22Rv1 (cell line): Measurements from ENCODE around the gene SERPINI1.

Source experiments
- H3K27ac ChIP-seq: fragments of 450-650 bp; 2 replicates; pipeline ENCODE4 v1.5.1; 2017
- ZFX ChIP-seq: fragments of 450-650 bp; IDR thresholded peaks from 2 replicates; pipeline ENCODE4 v1.6.1; 2017; ENCODE audit warnings: antibody characterized with exemption, borderline replicate concordance
- TF ChIP-seq, protein P1 (sequence below): fragments of 450-650 bp; IDR thresholded peaks from 2 replicates; pipeline ENCODE4 v1.5.1; 2017; ENCODE audit warnings: mild to moderate bottlenecking

Gene SERPINI1, protein sequence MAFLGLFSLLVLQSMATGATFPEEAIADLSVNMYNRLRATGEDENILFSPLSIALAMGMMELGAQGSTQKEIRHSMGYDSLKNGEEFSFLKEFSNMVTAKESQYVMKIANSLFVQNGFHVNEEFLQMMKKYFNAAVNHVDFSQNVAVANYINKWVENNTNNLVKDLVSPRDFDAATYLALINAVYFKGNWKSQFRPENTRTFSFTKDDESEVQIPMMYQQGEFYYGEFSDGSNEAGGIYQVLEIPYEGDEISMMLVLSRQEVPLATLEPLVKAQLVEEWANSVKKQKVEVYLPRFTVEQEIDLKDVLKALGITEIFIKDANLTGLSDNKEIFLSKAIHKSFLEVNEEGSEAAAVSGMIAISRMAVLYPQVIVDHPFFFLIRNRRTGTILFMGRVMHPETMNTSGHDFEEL

DNA sequence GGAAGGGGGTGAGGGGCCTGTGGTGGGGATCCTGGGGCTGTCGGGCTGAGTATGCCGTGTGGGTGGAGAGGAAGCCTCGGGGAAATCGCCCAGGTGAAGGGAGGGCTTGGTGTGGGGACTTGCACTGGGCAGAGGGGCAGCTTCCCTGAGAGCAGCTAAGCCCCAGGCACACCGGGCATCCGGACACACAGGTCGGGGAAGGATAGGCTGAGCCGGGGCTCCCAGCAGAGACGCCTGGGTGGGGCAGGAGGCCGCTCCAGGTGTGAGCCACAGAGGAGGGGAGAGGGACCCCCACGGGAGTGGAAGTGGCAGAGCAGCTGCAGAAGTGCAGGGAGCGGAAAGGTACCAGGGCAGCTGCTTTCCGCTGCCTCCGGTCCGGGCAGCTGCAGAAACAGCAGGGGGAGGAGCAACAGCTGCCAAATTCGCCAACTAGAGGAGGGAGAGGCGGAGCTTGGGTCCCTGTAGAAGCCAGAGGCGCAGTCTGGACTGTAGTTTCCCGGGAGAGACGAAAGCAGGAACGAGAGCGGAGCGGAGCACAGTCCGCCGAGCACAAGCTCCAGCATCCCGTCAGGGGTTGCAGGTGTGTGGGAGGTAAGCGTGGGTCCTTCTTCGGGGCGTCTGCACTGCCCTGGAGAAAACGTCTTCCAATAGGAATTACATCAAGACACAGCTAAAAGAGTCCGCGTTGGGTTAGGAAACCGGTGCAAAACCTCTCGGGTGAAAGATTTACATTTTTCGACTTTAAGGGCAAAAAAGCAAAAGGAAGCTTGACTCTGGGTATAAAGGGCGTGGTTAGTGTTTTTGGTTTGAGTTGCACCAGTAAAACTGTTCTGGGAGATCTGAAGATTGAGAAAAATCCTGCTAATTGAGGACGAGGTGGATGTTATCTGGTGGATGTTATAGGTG, at the start of gene SERPINI1:
TSS of gene SERPINI1 (plus strand) at position 489 of the 906 bp plus-strand sequence. CDS start 53,408 bp downstream, outside the sequence.
- TF ChIP-seq, protein P1, sequence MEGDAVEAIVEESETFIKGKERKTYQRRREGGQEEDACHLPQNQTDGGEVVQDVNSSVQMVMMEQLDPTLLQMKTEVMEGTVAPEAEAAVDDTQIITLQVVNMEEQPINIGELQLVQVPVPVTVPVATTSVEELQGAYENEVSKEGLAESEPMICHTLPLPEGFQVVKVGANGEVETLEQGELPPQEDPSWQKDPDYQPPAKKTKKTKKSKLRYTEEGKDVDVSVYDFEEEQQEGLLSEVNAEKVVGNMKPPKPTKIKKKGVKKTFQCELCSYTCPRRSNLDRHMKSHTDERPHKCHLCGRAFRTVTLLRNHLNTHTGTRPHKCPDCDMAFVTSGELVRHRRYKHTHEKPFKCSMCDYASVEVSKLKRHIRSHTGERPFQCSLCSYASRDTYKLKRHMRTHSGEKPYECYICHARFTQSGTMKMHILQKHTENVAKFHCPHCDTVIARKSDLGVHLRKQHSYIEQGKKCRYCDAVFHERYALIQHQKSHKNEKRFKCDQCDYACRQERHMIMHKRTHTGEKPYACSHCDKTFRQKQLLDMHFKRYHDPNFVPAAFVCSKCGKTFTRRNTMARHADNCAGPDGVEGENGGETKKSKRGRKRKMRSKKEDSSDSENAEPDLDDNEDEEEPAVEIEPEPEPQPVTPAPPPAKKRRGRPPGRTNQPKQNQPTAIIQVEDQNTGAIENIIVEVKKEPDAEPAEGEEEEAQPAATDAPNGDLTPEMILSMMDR, result no peak
- no peak for TF ChIP-seq ZFX
- peak within 1 kb of the TSS; percentile 88 for H3K27ac ChIP-seq

DNA sequence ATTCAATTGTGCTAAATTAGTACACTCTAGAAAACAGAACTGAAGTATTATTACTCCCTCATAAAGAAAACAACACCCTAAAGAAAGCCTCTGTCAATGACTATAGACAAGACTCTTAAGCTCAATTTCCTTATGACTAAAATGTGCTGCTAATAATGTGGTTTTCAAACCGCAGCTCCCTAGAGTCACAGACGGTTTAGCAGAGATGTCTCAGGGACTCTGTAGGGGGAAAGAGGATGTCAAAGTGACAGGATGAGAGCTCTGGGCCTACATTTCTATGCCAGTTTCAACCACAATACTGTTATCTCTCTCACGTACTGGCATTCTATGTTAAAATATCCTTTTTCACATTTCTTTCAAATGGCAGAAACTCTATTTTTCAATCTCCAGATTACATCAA, 44.2 kb upstream of the SERPINI1 start:
- no peak overlapping the region for H3K27ac ChIP-seq
- TF ChIP-seq, protein P1, result no peak
- no peak for TF ChIP-seq ZFX

DNA sequence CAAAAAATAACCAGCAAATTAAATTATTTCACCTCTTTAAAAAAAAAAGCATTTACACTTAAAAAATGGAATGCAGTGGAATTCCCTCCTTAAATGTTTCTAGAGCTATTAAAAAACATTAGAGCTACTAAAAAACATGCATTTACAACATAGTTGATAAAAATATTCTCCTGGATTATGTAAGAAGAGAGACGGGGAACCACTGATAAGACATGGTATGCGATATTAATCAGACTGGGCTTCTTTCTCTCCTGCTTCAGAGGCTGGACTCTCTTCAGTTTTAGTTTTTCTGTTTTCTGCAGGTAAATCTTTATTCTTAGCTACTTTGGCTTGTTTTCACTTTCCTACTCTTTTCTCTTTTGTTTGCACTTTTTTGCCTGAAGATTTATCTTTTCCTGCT, 41.4 kb upstream of the SERPINI1 start:
- no peak overlapping the region for H3K27ac ChIP-seq
- TF ChIP-seq, protein P1, result no peak
- TF ChIP-seq ZFX, result no peak

DNA sequence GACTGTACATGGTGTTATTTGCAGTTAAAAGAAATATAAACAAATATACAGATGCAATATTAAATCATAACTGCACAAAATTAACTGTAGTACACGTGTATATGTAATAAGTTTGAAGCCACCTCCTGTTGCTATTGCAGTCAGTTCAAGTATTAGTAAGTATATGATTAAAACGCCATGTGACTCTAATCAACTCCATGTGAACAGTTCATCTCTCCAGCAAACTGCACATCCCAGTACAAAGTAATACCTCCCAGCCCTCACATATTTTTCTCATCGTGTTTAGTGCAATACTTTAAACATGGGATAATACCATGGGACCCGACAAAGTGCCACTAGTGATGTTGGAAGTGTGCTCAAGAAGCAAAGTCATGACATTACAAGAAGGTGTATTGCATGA, 35.5 kb upstream of the SERPINI1 start:
- TF ChIP-seq, protein P1, result no peak
- TF ChIP-seq ZFX, result no peak
- H3K27ac ChIP-seq, result no peak overlapping the region

DNA sequence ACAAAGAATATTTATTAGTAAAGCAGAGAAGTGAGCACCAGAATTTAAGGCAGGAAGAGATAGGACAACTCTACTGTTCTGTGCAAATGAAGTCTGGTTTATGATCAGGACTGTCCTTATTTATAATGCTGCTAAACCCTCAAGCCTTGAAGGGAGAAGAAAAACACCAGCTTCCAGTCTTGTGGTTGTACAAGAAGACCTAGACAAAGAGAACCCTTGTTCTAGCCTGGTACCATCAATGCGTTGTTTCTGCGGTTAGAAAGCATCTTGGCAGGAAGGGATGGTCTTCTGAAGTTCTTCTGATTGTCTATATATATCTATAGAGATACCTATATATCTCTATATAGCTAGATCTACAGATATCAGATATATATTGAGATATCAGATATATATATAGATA, 34.6 kb upstream of the SERPINI1 start:
- TF ChIP-seq ZFX, result no peak
- TF ChIP-seq, protein P1, result no peak
- H3K27ac ChIP-seq, result no peak overlapping the region

DNA sequence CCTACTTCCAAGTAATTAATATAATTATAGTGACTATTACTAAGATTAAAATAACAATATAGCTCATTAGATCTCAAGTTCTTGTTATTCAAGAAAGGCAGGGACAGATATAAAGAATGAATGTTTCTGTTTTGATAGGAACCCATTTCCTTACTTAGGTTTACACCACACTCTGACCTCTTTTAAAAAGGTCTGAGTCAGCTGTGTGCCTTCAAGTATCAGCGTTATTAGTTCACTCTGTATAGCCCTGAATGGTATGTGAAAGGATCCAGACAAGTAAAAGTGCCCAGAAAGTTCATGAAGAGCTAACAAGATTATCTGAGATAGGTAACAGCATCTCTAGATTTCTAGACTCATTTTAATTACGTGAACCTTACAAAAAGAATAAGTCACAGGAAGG, 29.7 kb upstream of the SERPINI1 start:
- TF ChIP-seq ZFX, result no peak
- TF ChIP-seq, protein P1, result no peak
- H3K27ac ChIP-seq, result no peak overlapping the region

DNA sequence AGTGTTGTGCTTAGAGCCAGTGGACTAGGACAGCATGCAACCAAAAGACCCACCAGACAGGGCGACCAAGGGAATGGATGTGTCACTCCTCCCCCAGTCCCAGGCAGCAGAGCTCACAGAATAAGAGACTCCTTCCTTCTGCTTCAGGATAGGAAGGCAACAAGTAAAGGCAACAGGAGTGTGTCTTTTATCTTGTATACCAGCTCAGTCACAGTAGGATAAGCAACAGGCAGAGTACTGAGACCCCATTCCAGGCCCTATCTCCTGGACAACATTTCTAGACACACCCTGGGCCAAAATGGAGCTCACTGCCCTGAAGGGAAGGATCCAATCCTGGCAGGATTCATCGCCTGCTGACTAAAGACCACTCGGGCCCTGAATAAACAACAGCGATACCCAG, 25.8 kb upstream of the SERPINI1 start:
- TF ChIP-seq ZFX, result no peak
- TF ChIP-seq, protein P1, result no peak

More for the DNA sequence above, 25.8 kb upstream of the SERPINI1 start:
- H3K27ac ChIP-seq, result no peak overlapping the region
